GM12878 (cell line): Measurements from ENCODE around the gene BAIAP2L1. TPM values are rescaled to one million over a fixed set of nuclear protein-coding genes. Genes with fewer than 3 reads are reported as not detected.
A peak's percentile ranks its signal among the peaks of the same experiment; 100 is the strongest.

ENCODE experiments used
- ATAC-seq: fragments of 200-7000 bp; cut with Tn5 transposase; 3 replicates; pipeline ENCODE4 v1.9.1; 2020; ENCODE audit warnings: mild to moderate bottlenecking, moderate library complexity
- BruUV-seq: library from RNA; stranded (reverse); fragments of 400-500 nt; replicated peaks from 2 replicates; lab custom pipeline; 2021; lab: Mats Ljungman, UMichigan
- CTCF ChIA-PET: fragments of 300-600 bp; sonication (Branson Sonifier 250); formaldehyde crosslinking; extraction: SDS; loops from one replicate; lab custom pipeline; 2021; ENCODE audit warnings: inconsistent platforms; lab: Yijun Ruan, JAX
- POLR2A ChIA-PET: fragments of 350-600 bp; formaldehyde crosslinking; extraction: SDS; loops from one replicate; lab custom pipeline; 2021; ENCODE audit warnings: inconsistent platforms; lab: Charles Lee
- RAD21 ChIA-PET: fragments of 300-600 bp; sonication (Branson Sonifier 250); formaldehyde crosslinking; loops from one replicate; lab custom pipeline; 2023; ENCODE audit warnings: antibody characterized with exemption; ENCODE audit not compliant: unreplicated experiment; lab: Charles Lee
- SMC1A ChIA-PET: fragments of 300-600 bp; sonication (Branson Sonifier 250); formaldehyde crosslinking; loops from one replicate; lab custom pipeline; 2023; ENCODE audit not compliant: unreplicated experiment, uncharacterized antibody; lab: Charles Lee
- DNase-seq: peaks from one replicate; pipeline ENCODE4 v3.0.0-alpha.2; 2011; ENCODE audit warnings: low read depth, low spot score
- FAIRE-seq: peaks from 3 replicates; lab custom pipeline; 2011; peaks lifted over from hg19 to GRCh38; lab: Jason Lieb, UNC
- H2AFZ ChIP-seq: 2 replicates; pipeline ENCODE4 v1.6.0; 2011; ENCODE audit warnings: low read depth, low read length, control low read depth; ENCODE audit not compliant: control insufficient read depth
- H3K27ac ChIP-seq: 2 replicates; pipeline ENCODE4 v1.5.1; 2011; ENCODE audit warnings: control low read depth; ENCODE audit not compliant: control insufficient read depth, insufficient read depth
- H3K27me3 ChIP-seq, 2 experiments: replicated peaks in 1 of 2; 2 replicates each; pipeline versions ENCODE4 v1.6.0 to v1.6.1; 2011; ENCODE audit warnings: low read length in 1 of 2; ENCODE audit not compliant: control insufficient read depth in 2 of 2, insufficient read depth in 2 of 2
- H3K36me3 ChIP-seq, 2 experiments: 2 replicates each; pipeline ENCODE4 v1.5.1; 2011; ENCODE audit warnings: low read length in 1 of 2; ENCODE audit not compliant: control insufficient read depth in 2 of 2, insufficient read depth in 2 of 2
- H3K4me1 ChIP-seq: 2 replicates; pipeline ENCODE4 v1.6.1; 2011; ENCODE audit warnings: mild to moderate bottlenecking, low read length, moderate library complexity, mixed read lengths; ENCODE audit not compliant: control insufficient read depth, insufficient read depth
- H3K4me2 ChIP-seq: 2 replicates; pipeline ENCODE4 v1.6.0; 2011; ENCODE audit warnings: control low read depth; ENCODE audit not compliant: control insufficient read depth, insufficient read depth
- H3K4me3 ChIP-seq: fragments of 200-600 bp; sonication (generic); 2 replicates; pipeline ENCODE4 v1.5.1; 2016
- H3K79me2 ChIP-seq: 2 replicates; pipeline ENCODE4 v1.6.0; 2011; ENCODE audit warnings: low read length; ENCODE audit not compliant: control insufficient read depth, insufficient read depth
- H3K9ac ChIP-seq: 2 replicates; pipeline ENCODE4 v1.8.0; 2011; ENCODE audit warnings: low read length, control low read depth, mixed read lengths; ENCODE audit not compliant: control insufficient read depth, insufficient read depth
- H3K9me3 ChIP-seq: replicated peaks from 3 replicates; pipeline ENCODE4 v1.5.1; 2011; ENCODE audit warnings: mild to moderate bottlenecking, low read length; ENCODE audit not compliant: control insufficient read depth, insufficient read depth
- H4K20me1 ChIP-seq: 2 replicates; pipeline ENCODE4 v1.6.0; 2011; ENCODE audit not compliant: control insufficient read depth, insufficient read depth
- E4F1 ChIP-seq: fragments of 450-650 bp; IDR thresholded peaks from 2 replicates; pipeline ENCODE4 v1.6.1; 2018; ENCODE audit warnings: borderline replicate concordance, mild to moderate bottlenecking; ENCODE audit not compliant: partially characterized antibody
- NR2F1 ChIP-seq: fragments of 450-650 bp; conservative IDR thresholded peaks from 2 replicates; pipeline ENCODE4 v1.6.1; 2017; ENCODE audit warnings: mild to moderate bottlenecking
- REST ChIP-seq: IDR thresholded peaks from 2 replicates; pipeline ENCODE4 v1.6.1; 2012; ENCODE audit warnings: mild to moderate bottlenecking, low read depth, low read length
- ZNF24 ChIP-seq: fragments of 450-650 bp; IDR thresholded peaks from 2 replicates; pipeline ENCODE4 v1.6.1; 2017; ENCODE audit warnings: antibody characterized with exemption, mild to moderate bottlenecking
- WGBS: methylation state at CpG from one replicate; pipeline ENCODE4 v1.1.6; 2016; ENCODE audit warnings: low lambda C conversion rate; ENCODE audit not compliant: insufficient replicate concordance, insufficient coverage; ENCODE audit errors: missing lambda C conversion rate; 5-methylcytosine and 5-hydroxymethylcytosine counted together
- in situ Hi-C: fragments of 300-500 bp; cut with MboI; formaldehyde crosslinking; loops from 9 replicates; pipeline ENCODE4 v1.14.3; 2018; ENCODE audit warnings: mixed read lengths
- intact Hi-C: fragments of 100-400 bp; cut with micrococcal nuclease; formaldehyde crosslinking; loops from one replicate; pipeline ENCODE4 v1.14.2; 2022; ENCODE audit not compliant: unreplicated experiment
- polyA plus RNA-seq, 11 experiments: library from polyadenylated mRNA; depleted of rRNA in 4 of 11; unstranded in 6 of 11; stranded (reverse) in 5 of 11; fragments of >200 nt; fragmentation: Nextera tagmentation in 4 of 11; fragmentation: Illumina TruSeq in 1 of 11; extraction: Ambion mirVana in 4 of 11; extraction: Trizol in 1 of 11; gene quantifications; 1 replicate in 1 of 11; 2 replicates in 10 of 11; pipeline versions ENCODE4 v1.2.1 to v1.2.3, GENCODE V29; 2011 to 2016; ENCODE audit warnings: inconsistent platforms in 2 of 11, missing spikeins in 2 of 11, low read depth in 1 of 11
- total RNA-seq, 4 experiments: library from RNA; depleted of rRNA in 3 of 4; stranded (reverse); fragments of >200 nt in 3 of 4; fragmentation: Illumina TruSeq in 1 of 4; extraction: Trizol in 1 of 4; gene quantifications; 2 replicates each; pipeline versions ENCODE4 v1.2.1 to v1.2.3, GENCODE V29; 2013 to 2021

BAIAP2L1 gene
- total and polyA plus RNA-seq, 10 of the 15 experiments (the other 5 are each of a cell fraction or from before 2014, with no cell fraction given): 8.9 to 60.2 (median 35.7) TPM

GRCh38 chr7:98241674-98242241, 159.1 kb downstream of the BAIAP2L1 start:
- ChIA-PET RAD21 (interaction anchor here (0.7 kb wide), 1 partner anchor 39 kb away, joined by 3 read pairs; no protein-coding TSS in a partner anchor), CTCF (interaction anchor here (0.6 to 1.4 kb wide), 4 partner anchors 9 to 220 kb away, joined by 3 to 6 read pairs (median 3); partner anchors contain the start of gene LMTK2), POLR2A (no interaction called here), SMC1A (interaction anchor here (0.8 kb wide), 1 partner anchor 131 kb away, joined by 3 read pairs; no protein-coding TSS in a partner anchor)
- no peak overlapping the region for H3K27ac ChIP-seq
- no peak overlapping the region for H3K9ac ChIP-seq
- no peak overlapping the region for H3K4me2 ChIP-seq
- no peaks in the 10 kb centered on the region for H3K36me3 ChIP-seq
- TF ChIP-seq ZNF24 (no peak), NR2F1 (no peak), E4F1 (no peak), REST (no peak)
- ATAC-seq (peak; percentile 50), DNase-seq (no peak), FAIRE-seq (no peak)
- BruUV-seq: no TSS peak
- no peak overlapping the region for H2AFZ ChIP-seq
- intact Hi-C loops: loop anchor here (1.0 to 2.0 kb wide), 2 partner anchors 73 to 220 kb away; no protein-coding TSS in a partner anchor
- no peaks in the 10 kb centered on the region for H4K20me1 ChIP-seq
- no peak overlapping the region for H3K4me3 ChIP-seq
- 73% methylated on average over 16 of the region's 16 CpGs for WGBS
- no peaks in the 10 kb centered on the region for H3K9me3 ChIP-seq
- in situ Hi-C loops: loop anchor here (5.0 kb wide), 1 partner anchor 219 kb away; no protein-coding TSS in a partner anchor
- no peaks in the 10 kb centered on the region for H3K4me1 ChIP-seq
- no peaks in the 10 kb centered on the region for H3K27me3 ChIP-seq
- no peaks in the 10 kb centered on the region for H3K79me2 ChIP-seq

Other genes with a start within 250 kb of the BAIAP2L1 start
- gene BHLHA15, start 189.7 kb downstream of the BAIAP2L1 start, total RNA-seq (2014; rRNA removed): 4.2 and 5.3 TPM in 2 replicates
- gene BHLHA15, start 189.7 kb downstream of the BAIAP2L1 start, total RNA-seq (2014; rRNA removed; fragmentation: Illumina TruSeq; extraction: Trizol): 0.37 and 0.54 TPM in 2 replicates
- gene BHLHA15, start 189.7 kb downstream of the BAIAP2L1 start, total RNA-seq (2021): 2.4 and 3.0 TPM in 2 replicates
- not detected in 2 replicates for gene BHLHA15, start 189.7 kb downstream of the BAIAP2L1 start, polyA plus RNA-seq (2011; rRNA removed)
- not detected in 2 replicates for gene BHLHA15, start 189.7 kb downstream of the BAIAP2L1 start, polyA plus RNA-seq (2014; fragmentation: Illumina TruSeq; extraction: Trizol)
- not detected for gene BHLHA15, start 189.7 kb downstream of the BAIAP2L1 start, polyA plus RNA-seq (2014; fragmentation: Nextera tagmentation; extraction: Ambion mirVana)
- gene BHLHA15, start 189.7 kb downstream of the BAIAP2L1 start, polyA plus RNA-seq (2014; rRNA removed): 1.9 and 4.9 TPM in 2 replicates
- gene BHLHA15, start 189.7 kb downstream of the BAIAP2L1 start, polyA plus RNA-seq (2016; fragmentation: Nextera tagmentation; extraction: Ambion mirVana): 1 to 10 TPM; 2.0 to 2.9 TPM
- 8.5 and 11.0 TPM in 2 replicates for gene TECPR1, start 148.9 kb downstream of the BAIAP2L1 start, total RNA-seq (2014; rRNA removed)
- 3.2 and 5.5 TPM in 2 replicates for gene TECPR1, start 148.9 kb downstream of the BAIAP2L1 start, total RNA-seq (2014; rRNA removed; fragmentation: Illumina TruSeq; extraction: Trizol)
- gene TECPR1, start 148.9 kb downstream of the BAIAP2L1 start, total RNA-seq (2021): 15.2 and 16.8 TPM in 2 replicates
- gene TECPR1, start 148.9 kb downstream of the BAIAP2L1 start, polyA plus RNA-seq (2011; rRNA removed): 1.5 and 2.5 TPM in 2 replicates
- gene TECPR1, start 148.9 kb downstream of the BAIAP2L1 start, polyA plus RNA-seq (2014; fragmentation: Illumina TruSeq; extraction: Trizol): 2.1 and 3.2 TPM in 2 replicates
- gene TECPR1, start 148.9 kb downstream of the BAIAP2L1 start, polyA plus RNA-seq (2014; fragmentation: Nextera tagmentation; extraction: Ambion mirVana): under 1 TPM; 0.26 to 0.51 TPM
- 8.8 and 9.1 TPM in 2 replicates for gene TECPR1, start 148.9 kb downstream of the BAIAP2L1 start, polyA plus RNA-seq (2014; rRNA removed)
- 1 to 10 TPM; 5.2 to 7.4 TPM for gene TECPR1, start 148.9 kb downstream of the BAIAP2L1 start, polyA plus RNA-seq (2016; fragmentation: Nextera tagmentation; extraction: Ambion mirVana)
- 22.6 and 23.2 TPM in 2 replicates for gene BRI3, start 119.4 kb downstream of the BAIAP2L1 start, total RNA-seq (2014; rRNA removed)
- gene BRI3, start 119.4 kb downstream of the BAIAP2L1 start, total RNA-seq (2014; rRNA removed; fragmentation: Illumina TruSeq; extraction: Trizol): 17.7 and 21.0 TPM in 2 replicates
- gene BRI3, start 119.4 kb downstream of the BAIAP2L1 start, total RNA-seq (2021): 50.9 and 56.3 TPM in 2 replicates
- gene BRI3, start 119.4 kb downstream of the BAIAP2L1 start, polyA plus RNA-seq (2011; rRNA removed): 28.3 and 39.9 TPM in 2 replicates
- 9.9 and 15.9 TPM in 2 replicates for gene BRI3, start 119.4 kb downstream of the BAIAP2L1 start, polyA plus RNA-seq (2014; fragmentation: Illumina TruSeq; extraction: Trizol)
- 10 to 100 TPM in 1 of 2 experiments, 1 to 10 TPM in 1; 4.5 to 22.1 TPM for gene BRI3, start 119.4 kb downstream of the BAIAP2L1 start, polyA plus RNA-seq (2014; fragmentation: Nextera tagmentation; extraction: Ambion mirVana)
- 38.4 and 38.5 TPM in 2 replicates for gene BRI3, start 119.4 kb downstream of the BAIAP2L1 start, polyA plus RNA-seq (2014; rRNA removed)
- 10 to 100 TPM in 1 of 2 experiments, 1 to 10 TPM in 1; 6.4 to 12.9 TPM for gene BRI3, start 119.4 kb downstream of the BAIAP2L1 start, polyA plus RNA-seq (2016; fragmentation: Nextera tagmentation; extraction: Ambion mirVana)
- gene NPTX2, start 216.2 kb upstream of the BAIAP2L1 start, total RNA-seq (2014; rRNA removed): not detected in 2 replicates
- gene NPTX2, start 216.2 kb upstream of the BAIAP2L1 start, total RNA-seq (2014; rRNA removed; fragmentation: Illumina TruSeq; extraction: Trizol): not detected in 2 replicates
- gene NPTX2, start 216.2 kb upstream of the BAIAP2L1 start, total RNA-seq (2021): not detected in 2 replicates
- gene NPTX2, start 216.2 kb upstream of the BAIAP2L1 start, polyA plus RNA-seq (2011; rRNA removed): not detected in 2 replicates
- gene NPTX2, start 216.2 kb upstream of the BAIAP2L1 start, polyA plus RNA-seq (2014; fragmentation: Illumina TruSeq; extraction: Trizol): not detected in 2 replicates
- not detected for gene NPTX2, start 216.2 kb upstream of the BAIAP2L1 start, polyA plus RNA-seq (2014; fragmentation: Nextera tagmentation; extraction: Ambion mirVana)
- not detected in 2 replicates for gene NPTX2, start 216.2 kb upstream of the BAIAP2L1 start, polyA plus RNA-seq (2014; rRNA removed)
- under 1 TPM in 1 of 2 experiments, not detected in 1; 0.04 TPM for gene NPTX2, start 216.2 kb upstream of the BAIAP2L1 start, polyA plus RNA-seq (2016; fragmentation: Nextera tagmentation; extraction: Ambion mirVana)